CD14-positive monocyte (primary cell): ENCODE results near the gene MTMR3. TPM values are rescaled to one million over a fixed set of nuclear protein-coding genes. Genes with fewer than 3 reads are reported as not detected.

Source experiments
- DNase-seq, 3 donors: peaks; one replicate each; pipeline ENCODE4 v3.0.0-alpha.2; 2011 to 2022
- H2AFZ ChIP-seq: 2 replicates; pipeline ENCODE4 v1.6.0; 2012; ENCODE audit warnings: mild to moderate bottlenecking, low read depth, low read length, inconsistent platforms; ENCODE audit not compliant: insufficient read depth, poor library complexity, severe bottlenecking
- H3K27ac ChIP-seq, 2 donors: 1 replicate in 1 of 2; 2 replicates in 1 of 2; pipeline ENCODE4 v1.5.1; 2012 to 2013; ENCODE audit warnings: low read length in 2 of 2, control low read depth in 1 of 2, inconsistent platforms in 1 of 2, low read depth in 1 of 2, mild to moderate bottlenecking in 1 of 2
- H3K27me3 ChIP-seq, 2 donors: one replicate each; pipeline versions ENCODE4 v1.6.0 to v1.6.1; 2011 to 2013; ENCODE audit warnings: low read length in 2 of 2; ENCODE audit not compliant: control insufficient read depth in 2 of 2, insufficient read depth in 2 of 2
- H3K36me3 ChIP-seq, 2 donors: replicated peaks in 1 of 2; 1 replicate in 1 of 2; 2 replicates in 1 of 2; pipeline versions ENCODE4 v1.5.1 to v1.6.1; 2012 to 2013; ENCODE audit warnings: low read length in 2 of 2, control low read depth in 1 of 2, inconsistent platforms in 1 of 2, mild to moderate bottlenecking in 1 of 2; ENCODE audit not compliant: insufficient read depth in 2 of 2, control insufficient read depth in 1 of 2
- H3K4me1 ChIP-seq, 2 donors: 1 replicate in 1 of 2; 2 replicates in 1 of 2; pipeline versions ENCODE4 v1.5.1 to v1.6.1; 2012 to 2013; ENCODE audit warnings: low read length in 2 of 2, control low read depth in 1 of 2, inconsistent platforms in 1 of 2, mild to moderate bottlenecking in 1 of 2, moderate library complexity in 1 of 2; ENCODE audit not compliant: insufficient read depth in 2 of 2, control insufficient read depth in 1 of 2
- H3K4me2 ChIP-seq: replicated peaks from 2 replicates; pipeline ENCODE3; 2012; ENCODE audit warnings: low read length, moderate library complexity, mild to moderate bottlenecking; ENCODE audit not compliant: poor library complexity, severe bottlenecking; ENCODE audit errors: extremely low read depth
- H3K4me3 ChIP-seq, 3 experiments: fragments of 200-600 bp in 1 of 3; sonication (generic) in 1 of 3; replicated peaks in 1 of 3; 1 replicate in 2 of 3; 2 replicates in 1 of 3; pipeline ENCODE4 v1.5.1; 2011 to 2013; ENCODE audit warnings: low read length in 3 of 3, mild to moderate bottlenecking in 3 of 3, control low read depth in 2 of 3, low read depth in 2 of 3, inconsistent platforms in 1 of 3, moderate library complexity in 1 of 3
- H3K79me2 ChIP-seq: 2 replicates; pipeline ENCODE4 v1.6.0; 2012; ENCODE audit warnings: mild to moderate bottlenecking, control low read depth, inconsistent platforms, low read length, moderate library complexity; ENCODE audit not compliant: insufficient read depth
- H3K9ac ChIP-seq: 2 replicates; pipeline ENCODE4 v1.6.0; 2017; ENCODE audit warnings: low read length, mild to moderate bottlenecking; ENCODE audit not compliant: insufficient read depth, poor library complexity, severe bottlenecking
- H3K9me3 ChIP-seq, 2 donors: replicated peaks in 1 of 2; 1 replicate in 1 of 2; 2 replicates in 1 of 2; pipeline versions ENCODE4 v1.5.1 to v1.6.1; 2012 to 2013; ENCODE audit warnings: low read length in 2 of 2, control low read depth in 1 of 2; ENCODE audit not compliant: control insufficient read depth in 1 of 2, insufficient read depth in 1 of 2
- H4K20me1 ChIP-seq: 2 replicates; pipeline ENCODE4 v1.6.0; 2012; ENCODE audit warnings: mild to moderate bottlenecking, low read length, control low read depth, moderate library complexity; ENCODE audit not compliant: insufficient read depth
- H3K27ac Mint-ChIP-seq, 7 donors: one replicate each; pipeline ENCODE4 v1.8.0; 2020; ENCODE audit warnings: mild to moderate bottlenecking in 7 of 7, mixed read lengths in 7 of 7, moderate library complexity in 6 of 7, inconsistent platforms in 2 of 7
- H3K27me3 Mint-ChIP-seq, 3 donors: one replicate each; pipeline ENCODE4 v1.8.0; 2021 to 2022; ENCODE audit warnings: low read depth in 3 of 3, mild to moderate bottlenecking in 3 of 3, mixed read lengths in 3 of 3, moderate library complexity in 3 of 3, inconsistent platforms in 1 of 3
- H3K36me3 Mint-ChIP-seq, 2 donors: one replicate each; pipeline ENCODE4 v1.8.0; 2020; ENCODE audit warnings: mixed read lengths in 2 of 2, inconsistent platforms in 1 of 2, mild to moderate bottlenecking in 1 of 2
- H3K4me1 Mint-ChIP-seq: one replicate; pipeline ENCODE4 v1.8.0; 2020; ENCODE audit warnings: mild to moderate bottlenecking, mixed read lengths
- H3K4me3 Mint-ChIP-seq, 2 donors: one replicate each; pipeline ENCODE4 v1.8.0; 2020; ENCODE audit warnings: mild to moderate bottlenecking in 2 of 2, mixed read lengths in 2 of 2, moderate library complexity in 1 of 2
- H3K9me3 Mint-ChIP-seq, 7 donors: one replicate each; pipeline ENCODE4 v1.8.0; 2020 to 2022; ENCODE audit warnings: mixed read lengths in 7 of 7, mild to moderate bottlenecking in 6 of 7, moderate library complexity in 6 of 7, inconsistent platforms in 2 of 7
- WGBS: methylation state at CpG from one replicate; pipeline ENCODE4 v1.1.5; 2013; ENCODE audit warnings: missing lambda C conversion rate; ENCODE audit not compliant: insufficient coverage; 5-methylcytosine and 5-hydroxymethylcytosine counted together
- intact Hi-C, 2 donors: fragments of 100-400 bp; cut with micrococcal nuclease; formaldehyde crosslinking; loops; one replicate each; pipeline versions ENCODE4 v1.15.0 to v1.15.1; 2023
- polyA plus RNA-seq, 3 donors: library from polyadenylated mRNA; depleted of rRNA in 1 of 3; unstranded in 2 of 3; stranded (reverse) in 1 of 3; fragments of 300-500 nt in 2 of 3; fragments of >200 nt in 1 of 3; fragmentation: Illumina TruSeq in 2 of 3; gene quantifications; 1 replicate in 2 of 3; 2 replicates in 1 of 3; pipeline ENCODE4 v1.2.3, GENCODE V29; 2012 to 2021
- TF ChIP-seq, protein P1 (sequence below): fragments of 200-600 bp; IDR thresholded peaks from one replicate; pipeline ENCODE4 v1.8.0; 2022; ENCODE audit warnings: antibody characterized with exemption, mild to moderate bottlenecking

The MTMR3 gene
- polyA plus RNA-seq, 3 donors, result 23.4 to 86.1 (median 30.2) TPM

DNA sequence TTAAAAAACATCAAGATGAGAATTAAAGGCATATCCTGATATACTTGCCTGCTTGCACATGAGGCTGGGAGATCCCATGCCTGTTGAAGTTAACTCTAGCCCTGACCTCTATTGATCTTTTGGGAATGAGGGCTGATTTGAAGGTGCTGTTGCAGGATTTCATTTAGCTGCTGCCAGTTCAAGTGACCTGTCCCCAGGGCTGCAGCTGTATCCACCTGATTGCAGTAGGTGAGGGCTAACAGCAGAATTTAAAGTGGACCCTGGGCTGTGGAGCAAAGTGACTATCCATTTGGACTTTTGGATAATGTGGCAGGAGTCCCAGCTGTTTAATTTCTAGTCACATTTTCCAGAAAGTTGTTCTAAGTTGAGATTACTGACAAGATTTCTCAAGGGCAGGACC is 146.5 kb downstream of the MTMR3 start:
- no peaks in the 10 kb centered on the region for H3K9me3 Mint-ChIP-seq
- TF ChIP-seq, protein P1, sequence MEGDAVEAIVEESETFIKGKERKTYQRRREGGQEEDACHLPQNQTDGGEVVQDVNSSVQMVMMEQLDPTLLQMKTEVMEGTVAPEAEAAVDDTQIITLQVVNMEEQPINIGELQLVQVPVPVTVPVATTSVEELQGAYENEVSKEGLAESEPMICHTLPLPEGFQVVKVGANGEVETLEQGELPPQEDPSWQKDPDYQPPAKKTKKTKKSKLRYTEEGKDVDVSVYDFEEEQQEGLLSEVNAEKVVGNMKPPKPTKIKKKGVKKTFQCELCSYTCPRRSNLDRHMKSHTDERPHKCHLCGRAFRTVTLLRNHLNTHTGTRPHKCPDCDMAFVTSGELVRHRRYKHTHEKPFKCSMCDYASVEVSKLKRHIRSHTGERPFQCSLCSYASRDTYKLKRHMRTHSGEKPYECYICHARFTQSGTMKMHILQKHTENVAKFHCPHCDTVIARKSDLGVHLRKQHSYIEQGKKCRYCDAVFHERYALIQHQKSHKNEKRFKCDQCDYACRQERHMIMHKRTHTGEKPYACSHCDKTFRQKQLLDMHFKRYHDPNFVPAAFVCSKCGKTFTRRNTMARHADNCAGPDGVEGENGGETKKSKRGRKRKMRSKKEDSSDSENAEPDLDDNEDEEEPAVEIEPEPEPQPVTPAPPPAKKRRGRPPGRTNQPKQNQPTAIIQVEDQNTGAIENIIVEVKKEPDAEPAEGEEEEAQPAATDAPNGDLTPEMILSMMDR, result no peak
- Histone ChIP-seq H3K9me3 (no peaks in the 10 kb centered on the region), H3K9ac (no peak overlapping the region), H3K27me3 (no peaks in the 10 kb centered on the region), H3K4me1 (peaks cover 16 to 27% of the 10 kb centered on the region in 2 donors), H3K4me3 (no peak overlapping the region), H3K36me3 (peaks cover 51 to 77% of the 10 kb centered on the region in 2 donors), H2AFZ (no peak overlapping the region), H3K27ac (peak overlapping the region in 1 of 2 donors; percentile 9), H3K79me2 (no peaks in the 10 kb centered on the region), H3K4me2 (no peak overlapping the region), H4K20me1 (peaks cover 99% of the 10 kb centered on the region)
- no peak overlapping the region for H3K4me3 Mint-ChIP-seq
- peak overlapping the region in 2 of 7 donors; percentile 42 to 74 for H3K27ac Mint-ChIP-seq
- intact Hi-C loops, result no loop called here
- no peak for DNase-seq
- peaks cover 53 to 64% of the 10 kb centered on the region in 2 donors for H3K36me3 Mint-ChIP-seq
- H3K27me3 Mint-ChIP-seq, result peaks cover 0 to 2% (median 1%) of the 10 kb centered on the region in 3 donors
- H3K4me1 Mint-ChIP-seq, result peaks cover 23% of the 10 kb centered on the region

DNA sequence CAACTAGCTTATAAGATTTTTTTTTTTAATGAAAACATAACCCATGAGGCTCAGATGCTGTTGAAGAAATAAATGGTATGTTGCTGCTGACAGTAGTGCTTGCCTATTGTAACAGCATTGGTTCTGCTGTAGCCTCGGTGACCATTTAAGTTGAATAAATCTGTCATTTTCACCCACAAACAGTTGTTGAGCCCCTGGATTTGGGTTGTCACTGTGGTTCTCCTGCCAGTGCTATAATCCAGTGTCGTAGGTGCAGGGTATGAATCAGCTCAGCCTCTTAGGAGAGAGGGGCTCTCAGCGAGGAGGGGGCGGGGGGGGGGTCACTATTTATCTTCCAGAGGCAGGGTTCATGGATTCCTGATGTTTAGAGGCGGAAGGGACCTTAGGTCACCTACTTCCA is 147.4 kb downstream of the MTMR3 start:
- Histone ChIP-seq H3K27ac (no peak overlapping the region), H3K9ac (no peak overlapping the region), H2AFZ (no peak overlapping the region), H3K4me2 (no peak overlapping the region), H3K4me1 (peaks cover 16 to 27% of the 10 kb centered on the region in 2 donors), H3K27me3 (no peaks in the 10 kb centered on the region), H4K20me1 (peaks cover 96% of the 10 kb centered on the region), H3K4me3 (no peak overlapping the region), H3K79me2 (no peaks in the 10 kb centered on the region), H3K9me3 (no peaks in the 10 kb centered on the region), H3K36me3 (peaks cover 42 to 73% of the 10 kb centered on the region in 2 donors)
- 100% methylated on average over 1 of the region's 5 CpGs for WGBS
- no peak overlapping the region for H3K4me3 Mint-ChIP-seq
- H3K27ac Mint-ChIP-seq, result peak overlapping the region in 1 of 7 donors; percentile 35
- peaks cover 0 to 2% (median 1%) of the 10 kb centered on the region in 3 donors for H3K27me3 Mint-ChIP-seq
- TF ChIP-seq, protein P1, result no peak
- peaks cover 46 to 62% of the 10 kb centered on the region in 2 donors for H3K36me3 Mint-ChIP-seq
- no peak for DNase-seq
- H3K4me1 Mint-ChIP-seq, result peaks cover 23% of the 10 kb centered on the region
- intact Hi-C loops, result loop anchor here in 1 of 2 donors (10.0 kb wide), 1 partner anchor 214 kb away; the partner anchor contains the start of gene LIF
- no peaks in the 10 kb centered on the region for H3K9me3 Mint-ChIP-seq
